Vagina (tissue), 2 donors: Measurements from ENCODE around the gene SEC31A. TPM values are rescaled to one million over a fixed set of nuclear protein-coding genes. Genes with fewer than 3 reads are reported as not detected.

Experiments used
- DNase-seq, 2 donors: peaks; one replicate each; pipeline ENCODE4 v3.0.0-alpha.2; 2017; ENCODE audit errors: extremely low spot score in 2 of 2
- H3K27ac ChIP-seq: fragments of 200-600 bp; sonication (generic); one replicate; pipeline ENCODE4 v1.5.1; 2019
- H3K27me3 ChIP-seq: fragments of 200-600 bp; sonication (generic); one replicate; pipeline ENCODE4 v1.5.1; 2019
- H3K36me3 ChIP-seq, 2 donors: fragments of 200-600 bp; sonication (generic); one replicate each; pipeline ENCODE4 v1.5.1; 2017 to 2019
- H3K4me1 ChIP-seq: fragments of 200-600 bp; sonication (generic); one replicate; pipeline ENCODE4 v1.5.1; 2019
- H3K4me3 ChIP-seq, 2 donors: fragments of 200-600 bp; sonication (generic); 1 replicate in 1 of 2; 2 replicates in 1 of 2; pipeline ENCODE4 v1.5.1; 2016 to 2019
- H3K9me3 ChIP-seq: fragments of 200-600 bp; sonication (generic); one replicate; pipeline ENCODE4 v1.5.1; 2019
- POLR2A ChIP-seq, 2 donors: fragments of 450-650 bp; IDR thresholded peaks; one replicate each; pipeline ENCODE4 v1.6.1; 2017; ENCODE audit warnings: antibody characterized with exemption in 2 of 2, mild to moderate bottlenecking in 2 of 2, moderate library complexity in 2 of 2
- POLR2AphosphoS5 ChIP-seq, 2 donors: sonication (generic); formaldehyde crosslinking; IDR thresholded peaks; one replicate each; pipeline ENCODE4 v1.9.0; 2017; ENCODE audit warnings: antibody characterized with exemption in 2 of 2, mild to moderate bottlenecking in 2 of 2, low read depth in 1 of 2; ENCODE audit not compliant: insufficient read depth in 1 of 2
- intact Hi-C: fragments of 100-400 bp; cut with DNase I; formaldehyde crosslinking; loops from one replicate; pipeline ENCODE4 v1.15.1; 2023
- total RNA-seq: library from RNA; depleted of rRNA; stranded (reverse); fragments of >200 nt; gene quantifications from one replicate; pipeline ENCODE4 v1.2.3, GENCODE V29; 2016
- TF ChIP-seq, protein P1 (sequence below), 3 experiments: fragments of 450-650 bp in 2 of 3; fragments of 200-600 bp in 1 of 3; sonication (generic) in 1 of 3; IDR thresholded peaks; one replicate each; pipeline ENCODE4 v1.5.1; 2017 to 2019; ENCODE audit warnings: antibody characterized with exemption in 3 of 3, mild to moderate bottlenecking in 2 of 3, moderate library complexity in 2 of 3

The SEC31A gene
- total RNA-seq, 1 donor from 2014 or later = 133 TPM

DNA sequence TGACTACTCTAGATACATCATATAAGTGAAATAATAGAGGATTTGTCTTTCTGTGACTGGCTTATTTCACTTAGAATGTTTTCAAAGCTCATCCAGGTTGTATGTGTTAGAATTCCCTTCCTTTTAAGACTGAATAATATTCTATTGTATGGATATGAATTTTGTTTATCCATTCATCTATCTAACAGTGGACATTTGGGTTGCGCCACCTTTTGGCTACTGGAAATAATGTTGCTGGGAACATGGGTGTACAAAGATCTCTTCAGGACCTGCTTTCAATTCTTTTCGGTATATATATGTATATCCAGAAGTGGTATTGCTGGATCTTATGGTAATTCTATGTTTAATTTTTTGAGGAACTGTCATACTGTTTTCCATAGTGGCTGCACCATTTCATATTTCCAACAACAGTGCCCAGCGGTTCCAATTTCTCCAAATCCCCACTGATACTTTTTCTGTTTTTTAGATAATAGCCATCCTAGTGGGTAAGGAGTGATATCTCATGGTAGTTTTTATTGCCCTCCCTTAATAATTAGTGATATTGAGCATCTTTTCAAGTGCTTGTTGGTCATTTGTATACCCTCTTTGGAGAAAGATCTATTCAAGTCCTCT lies 88.9 kb downstream of the SEC31A start:
- TF ChIP-seq, protein P1, sequence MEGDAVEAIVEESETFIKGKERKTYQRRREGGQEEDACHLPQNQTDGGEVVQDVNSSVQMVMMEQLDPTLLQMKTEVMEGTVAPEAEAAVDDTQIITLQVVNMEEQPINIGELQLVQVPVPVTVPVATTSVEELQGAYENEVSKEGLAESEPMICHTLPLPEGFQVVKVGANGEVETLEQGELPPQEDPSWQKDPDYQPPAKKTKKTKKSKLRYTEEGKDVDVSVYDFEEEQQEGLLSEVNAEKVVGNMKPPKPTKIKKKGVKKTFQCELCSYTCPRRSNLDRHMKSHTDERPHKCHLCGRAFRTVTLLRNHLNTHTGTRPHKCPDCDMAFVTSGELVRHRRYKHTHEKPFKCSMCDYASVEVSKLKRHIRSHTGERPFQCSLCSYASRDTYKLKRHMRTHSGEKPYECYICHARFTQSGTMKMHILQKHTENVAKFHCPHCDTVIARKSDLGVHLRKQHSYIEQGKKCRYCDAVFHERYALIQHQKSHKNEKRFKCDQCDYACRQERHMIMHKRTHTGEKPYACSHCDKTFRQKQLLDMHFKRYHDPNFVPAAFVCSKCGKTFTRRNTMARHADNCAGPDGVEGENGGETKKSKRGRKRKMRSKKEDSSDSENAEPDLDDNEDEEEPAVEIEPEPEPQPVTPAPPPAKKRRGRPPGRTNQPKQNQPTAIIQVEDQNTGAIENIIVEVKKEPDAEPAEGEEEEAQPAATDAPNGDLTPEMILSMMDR (IDR thresholded peaks at IDR 0.05) = no peak
- TF ChIP-seq POLR2AphosphoS5 (IDR thresholded peaks at IDR 0.05; ENCODE audit: insufficient read depth in 1 of 2, low read depth in 1 of 2) (no peak), POLR2A (IDR thresholded peaks at IDR 0.05) (no peak)
- H3K9me3 ChIP-seq = no peaks in the 10 kb centered on the region
- H3K36me3 ChIP-seq = no peaks in the 10 kb centered on the region
- intact Hi-C loops = no loop called here
- DNase-seq = no peak
- H3K4me3 ChIP-seq = no peak overlapping the region
- peaks cover 16% of the 10 kb centered on the region for H3K4me1 ChIP-seq
- H3K27ac ChIP-seq = no peak overlapping the region
- H3K27me3 ChIP-seq = no peaks in the 10 kb centered on the region

GRCh38 chr4:82799006-82799881 lies 91.7 kb downstream of the SEC31A start:
- no peaks in the 10 kb centered on the region for H3K36me3 ChIP-seq
- H3K27ac ChIP-seq = peak overlapping the region; percentile 31
- no peaks in the 10 kb centered on the region for H3K27me3 ChIP-seq
- no peaks in the 10 kb centered on the region for H3K9me3 ChIP-seq
- H3K4me3 ChIP-seq = peak overlapping the region; percentile 60 to 79
- H3K4me1 ChIP-seq = peaks cover 20% of the 10 kb centered on the region
- intact Hi-C loops = no loop called here
- peak in 1 of 2 donors; percentile 86 for DNase-seq
- TF ChIP-seq, protein P1 (IDR thresholded peaks at IDR 0.05) = no peak
- TF ChIP-seq POLR2A (IDR thresholded peaks at IDR 0.05) (no peak), POLR2AphosphoS5 (IDR thresholded peaks at IDR 0.05; ENCODE audit: insufficient read depth in 1 of 2, low read depth in 1 of 2) (no peak)

DNA sequence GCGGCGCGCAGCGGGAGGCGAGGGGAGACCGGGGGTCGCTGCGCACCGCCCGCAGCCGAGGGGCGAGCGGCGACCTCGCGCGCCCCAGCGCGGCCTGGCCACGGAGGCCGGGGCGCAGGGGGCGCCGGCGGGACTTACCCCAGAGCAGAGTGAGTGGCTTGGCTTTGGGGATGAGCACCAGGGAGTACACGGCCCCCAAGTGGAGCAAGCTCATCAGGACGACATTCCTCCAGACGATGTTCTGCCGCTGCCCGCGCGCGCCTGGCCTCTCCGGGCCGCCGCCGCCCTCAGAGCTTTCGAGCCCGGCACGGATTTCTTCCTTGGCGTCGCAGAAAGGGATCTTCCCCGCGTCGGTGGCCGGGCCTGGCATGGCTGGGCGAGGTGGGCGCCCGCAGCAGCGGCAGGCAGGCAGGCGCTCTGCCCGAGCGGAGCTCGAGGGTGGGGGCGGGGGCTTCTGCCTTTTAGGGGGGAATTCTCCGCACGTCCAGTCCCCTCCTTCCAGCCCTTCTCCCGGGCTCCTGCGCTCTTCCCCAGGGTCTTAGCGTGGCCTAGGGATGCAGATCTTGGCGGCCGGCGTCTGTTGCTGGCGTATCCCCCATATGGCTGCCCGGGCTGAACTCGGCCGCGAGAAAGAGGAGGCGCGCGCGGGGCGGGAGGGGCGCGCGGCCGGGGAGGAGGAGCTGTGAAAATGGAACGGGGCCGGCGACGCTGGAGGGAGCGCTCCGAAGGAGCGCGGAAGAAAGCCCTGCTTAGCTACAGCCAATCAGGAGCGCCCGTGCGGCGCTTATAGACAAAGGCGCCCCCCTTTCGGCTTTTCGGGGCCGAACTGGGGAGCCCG lies 92.6 kb downstream of the SEC31A start, which contains the start of gene SCD5:
TSS of gene SCD5 (minus strand) at position 629 of the 838 bp plus-strand sequence. CDS start at position 370, 259 bp downstream.
- Histone ChIP-seq H3K27me3 (no peaks in the 10 kb centered on the region), H3K36me3 (no peaks in the 10 kb centered on the region), H3K9me3 (no peaks in the 10 kb centered on the region), H3K4me3 (peak within 1 kb of the TSS; percentile 60 to 79), H3K4me1 (peaks cover 20% of the 10 kb centered on the region), H3K27ac (peak within 1 kb of the TSS; percentile 39)
- TF ChIP-seq, protein P1 (IDR thresholded peaks at IDR 0.05) = no peak
- peak in 1 of 2 donors; percentile 66 for TF ChIP-seq POLR2AphosphoS5 (IDR thresholded peaks at IDR 0.05; ENCODE audit: insufficient read depth in 1 of 2, low read depth in 1 of 2)
- peak in 1 of 2 donors; percentile 36 for TF ChIP-seq POLR2A (IDR thresholded peaks at IDR 0.05)
- peak in 1 of 2 donors; percentile 87 for DNase-seq
- intact Hi-C loops = no loop called here

- DNase-seq = peak in 1 of 2 donors; percentile 85
- H3K27ac ChIP-seq = peak overlapping the region; percentile 39
Measured at GRCh38 chr4:82797405-82798111, 93.4 kb downstream of the SEC31A start.

More at GRCh38 chr4:82797405-82798111, 93.4 kb downstream of the SEC31A start:
- Histone ChIP-seq H3K4me3 (peak overlapping the region; percentile 60 to 79), H3K36me3 (no peaks in the 10 kb centered on the region), H3K4me1 (peaks cover 20% of the 10 kb centered on the region), H3K9me3 (no peaks in the 10 kb centered on the region), H3K27me3 (no peaks in the 10 kb centered on the region)
- intact Hi-C loops = no loop called here
- TF ChIP-seq POLR2AphosphoS5 (IDR thresholded peaks at IDR 0.05; ENCODE audit: insufficient read depth in 1 of 2, low read depth in 1 of 2) = no peak
- no peak for TF ChIP-seq POLR2A (IDR thresholded peaks at IDR 0.05)
- TF ChIP-seq, protein P1 (IDR thresholded peaks at IDR 0.05) = no peak
